HEK293 (cell line): ENCODE results near the gene TUBB2A.

Experiments used
- IKZF3 ChIP-seq: fragments of 450-650 bp; IDR thresholded peaks from 2 replicates; pipeline ENCODE4 v1.5.0; 2018; ENCODE audit warnings: missing biosample characterization, mild to moderate bottlenecking, missing genetic modification characterization, moderate library complexity
- KLF7 ChIP-seq: fragments of 450-650 bp; formaldehyde crosslinking; IDR thresholded peaks from 2 replicates; pipeline ENCODE4 v1.5.1; 2016; ENCODE audit warnings: missing biosample characterization, missing genetic modification characterization, borderline replicate concordance
- KLF9 ChIP-seq: fragments of 450-650 bp; formaldehyde crosslinking; IDR thresholded peaks from 2 replicates; pipeline ENCODE4 v1.5.1; 2016; ENCODE audit warnings: missing biosample characterization, missing genetic modification characterization, low read depth
- REST ChIP-seq: fragments of 450-650 bp; formaldehyde crosslinking; IDR thresholded peaks from 2 replicates; pipeline ENCODE4 v1.5.1; 2016; ENCODE audit warnings: missing biosample characterization, missing genetic modification characterization
- TCF7L2 ChIP-seq: IDR thresholded peaks from 2 replicates; pipeline ENCODE4 v1.6.1; 2011; ENCODE audit warnings: low read depth, mild to moderate bottlenecking, inconsistent platforms, low read length, moderate library complexity, borderline replicate concordance
- WT1 ChIP-seq: fragments of 450-650 bp; formaldehyde crosslinking; IDR thresholded peaks from 2 replicates; pipeline ENCODE4 v1.5.1; 2016; ENCODE audit warnings: missing biosample characterization, missing genetic modification characterization
- ZBTB10 ChIP-seq: fragments of 450-650 bp; formaldehyde crosslinking; IDR thresholded peaks from 2 replicates; pipeline ENCODE4 v1.5.1; 2016; ENCODE audit warnings: missing biosample characterization, missing genetic modification characterization
- ZBTB20 ChIP-seq: fragments of 450-650 bp; formaldehyde crosslinking; IDR thresholded peaks from 2 replicates; pipeline ENCODE4 v1.5.1; 2016; ENCODE audit warnings: missing biosample characterization, missing genetic modification characterization
- ZFHX2 ChIP-seq: fragments of 450-650 bp; formaldehyde crosslinking; conservative IDR thresholded peaks from 2 replicates; pipeline ENCODE4 v1.5.1; 2016; ENCODE audit warnings: missing biosample characterization, missing genetic modification characterization
- ZFP3 ChIP-seq: fragments of 450-650 bp; formaldehyde crosslinking; IDR thresholded peaks from 2 replicates; pipeline ENCODE4 v1.5.1; 2016; ENCODE audit warnings: low read depth, missing biosample characterization, missing genetic modification characterization
- ZFP41 ChIP-seq: fragments of 450-650 bp; formaldehyde crosslinking; IDR thresholded peaks from 2 replicates; pipeline ENCODE4 v1.5.1; 2016; ENCODE audit warnings: missing biosample characterization, missing genetic modification characterization, borderline replicate concordance
- ZNF148 ChIP-seq: fragments of 450-650 bp; formaldehyde crosslinking; IDR thresholded peaks from 2 replicates; pipeline ENCODE4 v1.5.0; 2017; ENCODE audit warnings: missing biosample characterization, missing genetic modification characterization, borderline replicate concordance
- ZNF157 ChIP-seq: fragments of 450-650 bp; formaldehyde crosslinking; IDR thresholded peaks from 2 replicates; pipeline ENCODE4 v1.5.1; 2016; ENCODE audit warnings: missing biosample characterization, missing genetic modification characterization
- ZNF19 ChIP-seq: fragments of 450-650 bp; formaldehyde crosslinking; IDR thresholded peaks from 2 replicates; pipeline ENCODE4; 2016; ENCODE audit warnings: missing biosample characterization, missing genetic modification characterization, low read depth
- ZNF23 ChIP-seq: fragments of 450-650 bp; formaldehyde crosslinking; IDR thresholded peaks from 2 replicates; pipeline ENCODE4 v1.5.1; 2016; ENCODE audit warnings: missing biosample characterization, missing genetic modification characterization, borderline replicate concordance
- ZNF302 ChIP-seq: fragments of 450-650 bp; formaldehyde crosslinking; IDR thresholded peaks from 2 replicates; pipeline ENCODE4 v1.5.1; 2016; ENCODE audit warnings: missing biosample characterization, missing genetic modification characterization, low read depth
- ZNF324 ChIP-seq: fragments of 450-650 bp; formaldehyde crosslinking; IDR thresholded peaks from 2 replicates; pipeline ENCODE4 v1.5.1; 2016; ENCODE audit warnings: missing biosample characterization, missing genetic modification characterization
- ZNF366 ChIP-seq: fragments of 450-650 bp; formaldehyde crosslinking; conservative IDR thresholded peaks from 2 replicates; pipeline ENCODE4 v1.5.1; 2016; ENCODE audit warnings: missing biosample characterization, missing genetic modification characterization
- ZNF394 ChIP-seq: fragments of 450-650 bp; formaldehyde crosslinking; IDR thresholded peaks from 2 replicates; pipeline ENCODE4 v1.5.1; 2016; ENCODE audit warnings: missing biosample characterization, missing genetic modification characterization, mild to moderate bottlenecking, moderate library complexity, borderline replicate concordance
- ZNF404 ChIP-seq: fragments of 450-650 bp; formaldehyde crosslinking; IDR thresholded peaks from 2 replicates; pipeline ENCODE4 v1.5.1; 2017; ENCODE audit warnings: missing biosample characterization, missing genetic modification characterization
- ZNF529 ChIP-seq: fragments of 450-650 bp; formaldehyde crosslinking; IDR thresholded peaks from 2 replicates; pipeline ENCODE4 v1.5.1; 2017; ENCODE audit warnings: missing genetic modification characterization, missing biosample characterization; ENCODE audit not compliant: insufficient replicate concordance
- ZNF658 ChIP-seq: fragments of 450-650 bp; formaldehyde crosslinking; IDR thresholded peaks from 2 replicates; pipeline ENCODE4; 2016; ENCODE audit warnings: missing biosample characterization, missing genetic modification characterization
- ZNF664 ChIP-seq: fragments of 450-650 bp; formaldehyde crosslinking; IDR thresholded peaks from 2 replicates; pipeline ENCODE4 v1.5.1; 2016; ENCODE audit warnings: missing biosample characterization, missing genetic modification characterization
- ZNF701 ChIP-seq: fragments of 450-650 bp; formaldehyde crosslinking; IDR thresholded peaks from 2 replicates; pipeline ENCODE4 v1.5.1; 2016; ENCODE audit warnings: missing biosample characterization, missing genetic modification characterization
- ZNF707 ChIP-seq: fragments of 450-650 bp; formaldehyde crosslinking; IDR thresholded peaks from 2 replicates; pipeline ENCODE4 v1.5.1; 2016; ENCODE audit warnings: missing biosample characterization, missing genetic modification characterization
- ZNF777 ChIP-seq: fragments of 450-650 bp; formaldehyde crosslinking; IDR thresholded peaks from 2 replicates; pipeline ENCODE4 v1.5.1; 2017; ENCODE audit warnings: missing biosample characterization, missing genetic modification characterization, borderline replicate concordance
- ZNF785 ChIP-seq: fragments of 450-650 bp; formaldehyde crosslinking; IDR thresholded peaks from 2 replicates; pipeline ENCODE4 v1.5.1; 2016; ENCODE audit warnings: missing biosample characterization, missing genetic modification characterization
- ZNF843 ChIP-seq: fragments of 450-650 bp; formaldehyde crosslinking; IDR thresholded peaks from 2 replicates; pipeline ENCODE4 v1.5.1; 2016; ENCODE audit warnings: missing biosample characterization, missing genetic modification characterization
- ZSCAN16 ChIP-seq: fragments of 450-650 bp; formaldehyde crosslinking; IDR thresholded peaks from 2 replicates; pipeline ENCODE4 v1.5.1; 2016; ENCODE audit warnings: missing biosample characterization, missing genetic modification characterization
- TF ChIP-seq, protein P1 (sequence below): IDR thresholded peaks from 2 replicates; pipeline ENCODE4 v1.6.1; 2011; ENCODE audit warnings: mild to moderate bottlenecking, low read depth, low read length, borderline replicate concordance

TUBB2A gene

GRCh38 chr6:3162565-3163247 is 5.4 kb upstream of the TUBB2A start (continued):
- TF ChIP-seq, protein P1, sequence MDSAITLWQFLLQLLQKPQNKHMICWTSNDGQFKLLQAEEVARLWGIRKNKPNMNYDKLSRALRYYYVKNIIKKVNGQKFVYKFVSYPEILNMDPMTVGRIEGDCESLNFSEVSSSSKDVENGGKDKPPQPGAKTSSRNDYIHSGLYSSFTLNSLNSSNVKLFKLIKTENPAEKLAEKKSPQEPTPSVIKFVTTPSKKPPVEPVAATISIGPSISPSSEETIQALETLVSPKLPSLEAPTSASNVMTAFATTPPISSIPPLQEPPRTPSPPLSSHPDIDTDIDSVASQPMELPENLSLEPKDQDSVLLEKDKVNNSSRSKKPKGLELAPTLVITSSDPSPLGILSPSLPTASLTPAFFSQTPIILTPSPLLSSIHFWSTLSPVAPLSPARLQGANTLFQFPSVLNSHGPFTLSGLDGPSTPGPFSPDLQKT: no peak
- no peak for TF ChIP-seq ZFP3 (tag by site-specific recombination)
- no peak for TF ChIP-seq ZNF707
- TF ChIP-seq ZNF157 (tag by site-specific recombination): no peak
- no peak for TF ChIP-seq ZFP41
- TF ChIP-seq IKZF3: no peak
- peak; percentile 54 for TF ChIP-seq WT1
- TF ChIP-seq ZNF664 (tag by site-specific recombination): no peak
- TF ChIP-seq ZNF701 (tag by site-specific recombination): no peak
- no peak for TF ChIP-seq ZNF529
- no peak for TF ChIP-seq ZNF302 (tag by site-specific recombination)
- peak; percentile 56; the same call in 1 of the 2 replicates for TF ChIP-seq ZNF366
- no peak for TF ChIP-seq ZNF23 (tag by site-specific recombination)
- no peak for TF ChIP-seq TCF7L2
- peak; percentile 78 for TF ChIP-seq KLF7 (tag by site-specific recombination)
- TF ChIP-seq ZNF394 (tag by site-specific recombination): peak; percentile 51; the same call in 1 of the 2 replicates
- TF ChIP-seq ZNF148 (tag by site-specific recombination): no peak
- no peak for TF ChIP-seq ZNF658 (tag by site-specific recombination)
- TF ChIP-seq REST (tag by site-specific recombination): 0 out of 2 replicates have a peak, but pooled peaks have one; percentile 18
- no peak for TF ChIP-seq ZNF19 (tag by site-specific recombination)
- peak; percentile 30; the same call in 1 of the 2 replicates for TF ChIP-seq ZNF324
- no peak for TF ChIP-seq ZSCAN16 (tag by site-specific recombination)
- no peak for TF ChIP-seq ZNF785 (tag by site-specific recombination)
- no peak for TF ChIP-seq KLF9
- peak; percentile 87 for TF ChIP-seq ZBTB20 (tag by site-specific recombination)
- peak; percentile 76 for TF ChIP-seq ZBTB10 (tag by site-specific recombination)
- no peak for TF ChIP-seq ZNF404 (tag by site-specific recombination)
- peak; percentile 74; the same call in 1 of the 2 replicates for TF ChIP-seq ZNF777 (tag by site-specific recombination)
- TF ChIP-seq ZFHX2 (tag by site-specific recombination): no peak
- TF ChIP-seq ZNF843: no peak; the same call in 1 of the 2 replicates
